ENCODE measurements around the gene NPSR1. TPM values are rescaled to one million over a fixed set of nuclear protein-coding genes. Genes with fewer than 3 reads are reported as not detected.

Gene NPSR1
- total RNA-seq, 1 experiment from 2014 or later, result not detected

GRCh38 chr7:34620425-34620824, 37.6 kb upstream of the NPSR1 start:
- H3K14ac ChIP-seq (ENCODE audit: insufficient read depth, low read length), result no peak overlapping the region
- H4K20me1 ChIP-seq (ENCODE audit: control insufficient read depth, insufficient read depth, insufficient read length), result no peaks in the 10 kb centered on the region
- H2AK5ac ChIP-seq (ENCODE audit: insufficient read length, low read length), result peak overlapping the region; percentile 35
- Mint-ChIP-seq H3K27me3 (ENCODE audit: low read depth) (no peaks in the 10 kb centered on the region; the same call in 1 of the 2 replicates), H3K4me1 (peaks cover 4 to 6% of the 10 kb centered on the region in 2 experiments; a peak in 2 of 4 replicates), H3K4me3 (no peak overlapping the region), H3K9me3 (no peaks in the 10 kb centered on the region), H3K27ac (peak overlapping the region in 1 of 3 experiments; percentile 28; a peak in 1 of 7 replicates), H3K36me3 (ENCODE audit: insufficient read depth in 1 of 3, low read depth in 3 of 3) (no peaks in the 10 kb centered on the region; a peak in 1 of 7 replicates)
- no peaks in the 10 kb centered on the region for H3K79me1 ChIP-seq (ENCODE audit: insufficient read depth, low read depth, low read length, poor library complexity, severe bottlenecking)
- no peak overlapping the region for H4K5ac ChIP-seq (ENCODE audit: insufficient read length, low read depth, low read length)
- H3K4me1 ChIP-seq (ENCODE audit: insufficient read depth, low read length), result no peaks in the 10 kb centered on the region
- no peaks in the 10 kb centered on the region for H3K27me3 ChIP-seq (ENCODE audit: insufficient read depth, low read length)
- H2BK20ac ChIP-seq (ENCODE audit: low read depth, low read length, poor library complexity, severe bottlenecking), result no peak overlapping the region
- H3K4me2 ChIP-seq (ENCODE audit: insufficient read depth, insufficient read length, low read length), result no peak overlapping the region
- H3K9ac ChIP-seq (ENCODE audit: extremely low read depth, insufficient read length, low read length), result no peak overlapping the region
- H2BK12ac ChIP-seq (ENCODE audit: insufficient read length, low read depth, low read length), result no peak overlapping the region
- DNase-seq, result no peak
- H3K56ac ChIP-seq (ENCODE audit: insufficient read length, low read depth, low read length), result no peak overlapping the region
- no peak overlapping the region for H2BK5ac ChIP-seq (ENCODE audit: insufficient read length, low read length)
- H3K27ac ChIP-seq (ENCODE audit: insufficient read length, low read depth, low read length), result no peak overlapping the region
- no peak overlapping the region for H4K91ac ChIP-seq (ENCODE audit: insufficient read length, low read depth, low read length)
- no peak overlapping the region for H3K4ac ChIP-seq (ENCODE audit: low read depth, low read length)
- TF ChIP-seq CTCF (conservative IDR thresholded peaks at IDR 0.05), result no peak
- no peaks in the 10 kb centered on the region for H3K9me3 ChIP-seq (ENCODE audit: control insufficient read depth, low read depth, low read length)
- no peak overlapping the region for H3K18ac ChIP-seq (ENCODE audit: insufficient read length, low read depth, low read length)
- H4K8ac ChIP-seq (replicated peaks; ENCODE audit: insufficient read length, low read depth, low read length), result no peak overlapping the region
- H3K79me2 ChIP-seq (ENCODE audit: insufficient read depth, low read length), result no peaks in the 10 kb centered on the region
- H2BK120ac ChIP-seq (ENCODE audit: low read depth, low read length, poor library complexity, severe bottlenecking), result no peak overlapping the region
- no peak overlapping the region for H2AFZ ChIP-seq (ENCODE audit: low read length)
- H3K23ac ChIP-seq (ENCODE audit: insufficient read length, low read depth, low read length), result no peak overlapping the region
- no peak overlapping the region for H2BK15ac ChIP-seq (ENCODE audit: low read depth, low read length)
- no peaks in the 10 kb centered on the region for H3K23me2 ChIP-seq (ENCODE audit: insufficient read length, low read depth, low read length, poor library complexity, severe bottlenecking)
- H3T11ph ChIP-seq (ENCODE audit: low read length), result no peak overlapping the region
